GM21447 (cell line): ENCODE results near the gene PNPLA3.

Experiments used
- ATAC-seq: cut with Tn5 transposase; IDR thresholded peaks from one replicate; pipeline ENCODE4 v1.9.1; 2021; ENCODE audit not compliant: unreplicated experiment

The PNPLA3 gene

DNA sequence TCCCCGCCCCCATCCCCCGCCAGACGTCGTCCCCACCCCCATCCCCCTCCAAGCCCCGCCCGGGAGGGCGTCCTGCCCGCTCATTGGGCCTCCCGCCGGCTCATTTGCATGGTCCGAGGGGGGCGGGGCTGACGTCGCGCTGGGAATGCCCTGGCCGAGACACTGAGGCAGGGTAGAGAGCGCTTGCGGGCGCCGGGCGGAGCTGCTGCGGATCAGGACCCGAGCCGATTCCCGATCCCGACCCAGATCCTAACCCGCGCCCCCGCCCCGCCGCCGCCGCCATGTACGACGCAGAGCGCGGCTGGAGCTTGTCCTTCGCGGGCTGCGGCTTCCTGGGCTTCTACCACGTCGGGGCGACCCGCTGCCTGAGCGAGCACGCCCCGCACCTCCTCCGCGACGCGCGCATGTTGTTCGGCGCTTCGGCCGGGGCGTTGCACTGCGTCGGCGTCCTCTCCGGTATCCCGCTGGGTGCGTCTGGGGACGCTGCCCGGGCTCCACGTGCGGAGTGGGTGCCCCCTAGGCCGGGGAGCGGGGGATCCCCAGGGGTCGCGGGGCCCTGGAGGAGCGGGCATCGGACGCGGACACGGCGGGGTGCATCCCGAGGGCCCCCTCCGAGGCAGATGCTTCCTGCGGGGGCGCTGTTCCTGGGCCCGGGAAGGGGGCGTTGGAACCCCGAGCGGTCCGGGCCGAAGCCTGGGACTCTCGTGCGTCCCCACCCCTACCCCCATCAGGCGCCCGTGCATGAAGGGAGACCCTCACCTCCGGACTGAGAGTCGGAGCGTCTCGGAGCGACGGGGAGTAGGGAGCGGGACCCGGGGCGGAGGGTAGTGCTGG lies at the start of gene PNPLA3:
TSS of gene PNPLA3 (plus strand) at position 175 of the 834 bp plus-strand sequence. CDS start at position 282, 107 bp downstream.
- ATAC-seq, result no peak

DNA sequence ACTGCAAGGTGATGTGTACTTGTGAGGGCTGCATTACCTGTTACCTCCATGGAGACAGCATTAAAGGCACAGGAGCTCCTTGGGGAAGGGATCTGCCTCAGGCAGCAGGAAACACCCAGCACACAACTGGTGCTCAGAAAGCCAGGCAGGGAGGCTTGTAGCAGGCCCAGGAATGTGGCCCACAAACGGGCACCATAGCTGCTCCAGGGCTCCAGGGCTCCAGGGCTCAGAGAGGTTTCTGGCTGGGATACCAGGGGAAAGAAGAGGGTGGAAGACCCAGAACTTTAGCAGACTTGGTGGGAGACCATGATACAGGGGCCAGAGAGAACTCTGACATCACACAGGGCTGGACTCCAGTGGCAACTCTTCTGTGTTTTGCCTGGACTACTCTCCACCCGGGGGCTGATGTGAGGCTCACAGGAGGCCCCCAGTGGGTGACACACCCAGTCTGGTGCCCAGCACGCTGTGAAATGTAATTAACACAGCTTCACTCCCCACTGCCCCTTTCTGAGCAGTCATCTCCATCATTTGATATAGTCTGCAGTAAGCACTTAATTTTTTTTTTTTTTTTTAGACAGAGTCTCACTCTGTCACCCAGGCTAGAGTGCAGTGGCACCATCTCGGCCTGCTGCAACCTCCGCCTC lies 46.6 kb upstream of the PNPLA3 start:
- no peak for ATAC-seq

DNA sequence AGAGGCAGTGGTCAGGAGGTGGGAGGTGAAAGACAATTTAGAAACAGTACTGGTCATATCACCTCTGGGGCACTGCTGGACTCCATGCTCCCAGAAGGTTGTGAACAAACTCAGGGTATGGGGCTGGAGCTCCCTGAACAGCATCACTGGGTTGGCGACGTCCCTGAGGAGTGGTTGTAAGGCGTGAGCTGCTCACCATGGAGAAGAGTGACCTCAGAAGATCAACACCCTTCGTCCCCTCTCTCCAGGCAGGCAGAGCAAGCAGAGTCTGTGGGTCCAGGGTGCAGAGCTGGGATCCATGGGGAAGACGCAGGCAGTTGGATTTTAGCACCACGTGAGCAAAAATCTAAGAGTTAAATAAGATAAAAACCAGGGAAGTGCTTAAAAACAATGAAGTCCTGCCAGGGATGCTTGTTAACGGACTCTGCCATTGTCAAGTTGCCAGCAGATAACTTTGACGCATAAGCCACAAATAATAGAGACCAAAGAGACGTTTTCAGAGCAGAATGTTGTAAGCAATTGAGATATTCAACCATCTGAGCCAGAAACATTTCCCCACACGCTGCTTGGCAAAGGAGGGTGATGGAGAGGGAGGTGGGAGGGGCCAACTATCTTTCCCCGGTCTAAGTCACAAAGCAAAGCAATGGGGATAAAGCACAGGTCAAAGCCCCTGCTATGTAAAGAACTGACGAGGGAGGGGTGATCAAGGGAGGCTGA lies 45.4 kb upstream of the PNPLA3 start:
- no peak for ATAC-seq

DNA sequence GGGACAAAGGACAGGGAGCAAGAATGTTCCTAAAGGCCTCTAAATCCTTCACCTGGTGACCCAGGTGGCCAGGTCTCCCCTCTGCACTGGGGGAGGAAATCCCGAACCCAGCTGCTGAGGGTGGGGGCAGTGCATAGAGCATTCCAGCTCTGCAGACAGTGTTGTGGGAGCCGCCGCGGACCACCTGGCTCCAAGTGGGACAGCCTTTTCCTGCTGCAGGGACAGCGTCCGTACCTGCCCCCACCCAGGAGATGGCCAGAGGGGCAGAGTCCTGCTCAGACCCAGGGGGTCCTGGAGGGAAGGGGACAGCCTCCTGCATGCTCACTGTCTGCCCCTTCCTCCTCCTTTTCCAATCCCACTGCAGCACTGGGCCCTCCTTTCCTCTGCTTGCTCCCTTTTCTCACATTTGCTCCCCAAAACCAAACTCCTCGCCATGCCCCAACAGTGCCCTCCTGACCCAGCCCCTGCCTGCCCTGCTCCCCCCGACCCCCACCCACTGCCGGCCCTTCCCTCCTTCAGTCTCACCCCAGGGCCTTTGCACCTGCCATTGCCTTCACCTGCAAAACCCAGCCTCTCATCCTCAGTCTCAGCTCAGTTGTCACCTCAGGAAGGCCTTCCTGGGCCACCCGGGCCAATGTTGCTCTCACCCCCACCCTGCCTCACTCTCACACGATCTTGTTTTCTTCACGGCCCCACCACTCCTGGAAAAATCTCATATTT lies 44.6 kb upstream of the PNPLA3 start:
- no peak for ATAC-seq

- no peak for ATAC-seq
These were observed 43.6 kb upstream of the PNPLA3 start for GRCh38 chr22:43879901-43880540.

- ATAC-seq, result no peak
These were observed 43.0 kb upstream of the PNPLA3 start for GRCh38 chr22:43880541-43880991.

GRCh38 chr22:43881091-43882061 lies 42.2 kb upstream of the PNPLA3 start:
- ATAC-seq, result no peak

DNA sequence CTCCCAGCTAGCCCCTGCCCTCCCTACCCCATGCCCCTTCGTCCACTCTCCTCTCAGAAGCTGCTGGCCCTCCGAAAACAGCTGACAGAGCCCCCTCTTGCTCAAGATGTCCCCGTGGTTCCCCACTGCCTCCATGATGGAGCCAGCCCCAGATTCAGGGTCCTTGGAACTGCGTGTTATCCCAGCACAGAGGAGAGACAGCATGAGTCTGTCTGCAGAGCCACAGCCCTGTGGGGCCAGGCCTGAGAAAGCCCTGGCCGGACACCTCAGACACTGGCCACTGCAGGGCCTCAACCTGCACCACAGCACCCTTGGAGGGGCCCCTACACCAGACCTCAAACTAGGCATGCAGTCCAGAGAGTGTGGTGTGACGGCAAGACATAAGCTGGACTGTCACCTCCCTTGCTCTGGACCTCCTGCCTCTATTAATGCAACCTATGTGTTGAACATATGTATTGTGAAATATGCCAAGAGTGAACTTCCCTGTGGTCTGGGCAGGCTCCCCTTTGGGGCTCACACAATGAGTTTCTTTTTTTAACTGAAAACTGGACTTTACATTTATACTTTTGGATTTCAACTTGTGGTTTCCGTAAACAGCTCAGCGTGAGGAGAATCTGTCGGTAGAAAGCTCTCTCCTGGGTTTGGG lies 41.4 kb upstream of the PNPLA3 start:
- no peak for ATAC-seq

DNA sequence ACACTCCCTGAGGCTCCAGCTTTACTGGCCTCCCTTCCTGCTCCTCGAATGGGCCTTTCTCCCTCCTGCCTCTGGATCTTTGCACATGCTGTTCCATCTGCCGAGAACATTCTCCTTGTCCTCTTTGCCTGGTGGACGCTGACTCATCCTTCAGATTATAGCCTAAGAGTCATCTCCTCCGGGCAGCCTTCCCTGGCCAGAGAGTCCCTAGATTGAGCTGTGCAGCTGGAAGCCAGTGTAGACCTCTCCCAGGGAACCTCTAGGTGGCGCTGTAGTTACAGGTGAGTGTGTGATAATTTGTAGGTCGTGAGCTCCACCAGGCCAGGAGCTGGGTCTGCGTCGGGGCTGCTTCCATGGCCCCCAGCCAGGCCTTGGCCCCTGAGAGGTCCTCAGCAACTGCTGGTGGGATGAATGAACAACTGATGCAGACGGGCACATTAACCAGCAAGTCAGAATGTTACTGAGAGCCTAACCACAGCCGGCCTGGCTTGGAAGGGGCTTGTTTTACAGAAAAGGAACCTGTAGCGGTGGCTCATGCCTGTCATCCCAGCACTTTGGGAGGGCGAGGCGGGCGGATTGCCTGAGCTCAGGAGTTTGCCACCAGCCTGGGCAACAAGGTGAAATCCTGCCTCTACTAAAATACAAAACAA lies 40.5 kb upstream of the PNPLA3 start:
- no peak for ATAC-seq

GRCh38 chr22:43883719-43884415 lies 39.7 kb upstream of the PNPLA3 start:
- no peak for ATAC-seq

DNA sequence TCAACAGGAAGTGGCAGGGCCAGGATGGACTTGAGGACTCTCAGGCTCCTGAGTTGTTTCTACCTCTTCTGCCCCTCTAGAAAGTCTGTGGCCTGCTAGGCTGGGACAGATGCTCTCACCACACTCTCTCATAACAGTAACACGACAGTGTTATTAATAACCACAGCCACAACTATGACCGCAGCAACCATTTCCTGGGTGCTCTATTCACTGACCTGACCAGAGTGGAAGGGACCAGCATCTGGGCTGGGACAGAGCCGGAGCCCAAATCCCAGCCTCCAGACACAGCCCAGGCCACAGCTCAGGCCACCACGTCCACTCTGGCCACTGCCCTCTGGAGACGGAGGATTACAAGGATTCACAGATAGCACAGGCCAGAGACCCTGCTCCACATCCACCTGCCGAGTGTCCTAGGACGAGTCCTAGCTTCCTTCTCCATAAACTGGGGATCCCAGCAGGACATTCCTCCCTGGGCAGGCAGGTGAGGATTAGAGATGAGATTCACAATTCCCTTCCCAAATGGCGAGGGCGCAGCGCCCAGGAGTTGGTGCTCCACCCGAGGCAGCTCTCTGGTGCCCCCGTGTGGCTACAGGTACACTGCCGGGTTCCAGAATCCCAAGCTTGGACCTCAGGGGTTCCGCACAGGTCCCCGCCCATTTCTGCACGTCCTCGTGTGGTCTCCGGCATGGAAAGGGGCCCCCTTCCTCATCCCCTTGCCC lies 38.8 kb upstream of the PNPLA3 start:
- ATAC-seq, result peak; percentile 75

DNA sequence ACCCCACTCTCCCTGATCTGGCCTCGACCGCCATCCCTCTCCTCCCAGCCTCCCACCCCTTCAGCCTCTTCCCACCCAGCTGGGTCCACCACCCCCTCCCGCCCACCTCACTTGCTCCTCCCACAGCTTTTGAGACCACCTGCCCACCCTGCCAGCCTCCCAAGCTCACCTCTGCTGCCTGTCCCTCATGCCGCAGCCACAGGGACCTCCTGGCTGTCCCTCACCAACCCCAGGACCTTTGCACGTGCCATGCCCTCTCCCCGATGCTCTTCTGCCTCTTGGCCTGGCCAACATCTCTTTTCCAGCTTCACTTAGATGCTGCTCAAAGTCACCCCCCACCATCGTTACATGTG lies 38.3 kb upstream of the PNPLA3 start:
- no peak for ATAC-seq

GRCh38 chr22:43885786-43886185 lies 37.8 kb upstream of the PNPLA3 start:
- no peak for ATAC-seq

DNA sequence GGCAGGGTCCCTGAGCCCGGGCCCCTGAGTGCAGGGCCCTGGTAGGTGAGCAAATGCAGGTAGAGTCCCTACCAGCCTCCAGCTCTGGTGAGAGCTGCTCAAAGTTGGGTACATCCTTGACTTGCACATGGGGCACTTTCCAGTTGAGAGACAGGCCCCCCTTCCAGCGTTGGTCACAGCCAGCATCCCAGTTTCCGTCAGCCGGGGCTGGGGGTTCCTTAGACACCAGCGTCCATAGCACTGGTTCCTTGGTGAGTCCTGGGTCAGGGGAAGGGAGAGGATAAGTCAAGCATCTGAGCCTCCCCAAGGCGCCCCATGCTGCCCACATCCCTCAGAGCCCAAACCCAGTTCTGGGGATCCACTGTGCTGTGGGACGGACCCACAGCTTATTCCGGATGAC lies 37.4 kb upstream of the PNPLA3 start:
- no peak for ATAC-seq

DNA sequence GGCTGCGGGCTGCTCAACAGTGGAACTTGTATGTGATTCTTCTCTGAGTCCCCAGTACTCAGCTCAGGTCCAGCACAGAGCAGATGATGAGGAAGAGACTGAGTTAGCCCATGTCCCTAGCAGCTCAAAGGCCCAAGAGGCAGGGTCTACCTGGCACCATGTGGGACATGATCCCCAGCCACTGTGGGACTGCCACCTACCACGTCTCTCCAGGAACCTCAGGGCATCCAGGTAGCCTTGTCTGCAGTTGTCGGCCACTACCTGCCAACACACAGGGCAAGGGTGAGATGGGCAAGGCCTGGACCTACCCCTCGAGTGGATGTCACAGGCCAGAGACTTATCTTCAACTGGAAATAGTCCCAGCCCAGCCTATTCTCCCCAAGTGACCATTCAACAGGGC lies 36.2 kb upstream of the PNPLA3 start:
- ATAC-seq, result no peak

GRCh38 chr22:43888740-43889139 lies 34.9 kb upstream of the PNPLA3 start:
- ATAC-seq, result no peak

- no peak for ATAC-seq
These were observed 34.3 kb upstream of the PNPLA3 start for GRCh38 chr22:43889201-43889859.
